ENCODE data around the gene RPH3AL. TPM values are rescaled to one million over a fixed set of nuclear protein-coding genes. Genes with fewer than 3 reads are reported as not detected.
A peak's percentile ranks its signal among the peaks of the same experiment; 100 is the strongest.

The RPH3AL gene
- total RNA-seq, 1 donor from 2014 or later: 16.9 TPM

- Mint-ChIP-seq H3K27ac (peak overlapping the region; percentile 34), H3K4me3 (peak overlapping the region; percentile 10), H3K27me3 (ENCODE audit: low read depth) (no peaks in the 10 kb centered on the region), H3K36me3 (no peaks in the 10 kb centered on the region), H3K9me3 (no peaks in the 10 kb centered on the region), H3K4me1 (peaks cover 16% of the 10 kb centered on the region)
- DNase-seq (ENCODE audit: low spot score in 2 of 2, unreplicated experiment in 2 of 2): no peak
- no peak for TF ChIP-seq CTCF (IDR thresholded peaks at IDR 0.05; ENCODE audit: unreplicated experiment)
These were observed 45.9 kb downstream of the RPH3AL start for GRCh38 chr17:306536-307294.

GRCh38 chr17:306116-306515, 46.5 kb downstream of the RPH3AL start:
- Mint-ChIP-seq H3K27me3 (ENCODE audit: low read depth) (no peaks in the 10 kb centered on the region), H3K27ac (peak overlapping the region; percentile 34), H3K36me3 (no peaks in the 10 kb centered on the region), H3K4me1 (peaks cover 16% of the 10 kb centered on the region), H3K4me3 (peak overlapping the region; percentile 10), H3K9me3 (no peaks in the 10 kb centered on the region)
- no peak for TF ChIP-seq CTCF (IDR thresholded peaks at IDR 0.05; ENCODE audit: unreplicated experiment)
- DNase-seq (ENCODE audit: low spot score in 2 of 2, unreplicated experiment in 2 of 2): no peak

- H3K36me3 Mint-ChIP-seq: no peaks in the 10 kb centered on the region
- no peak for DNase-seq (ENCODE audit: low spot score in 2 of 2, unreplicated experiment in 2 of 2)
- peak overlapping the region; percentile 42 for H3K4me3 Mint-ChIP-seq
- no peak for TF ChIP-seq CTCF (IDR thresholded peaks at IDR 0.05; ENCODE audit: unreplicated experiment)
- H3K27ac Mint-ChIP-seq: peak overlapping the region; percentile 67
- no peaks in the 10 kb centered on the region for H3K9me3 Mint-ChIP-seq
- H3K4me1 Mint-ChIP-seq: peaks cover 20% of the 10 kb centered on the region
- no peaks in the 10 kb centered on the region for H3K27me3 Mint-ChIP-seq (ENCODE audit: low read depth)
These were observed 47.3 kb downstream of the RPH3AL start for GRCh38 chr17:305090-305976.

- no peaks in the 10 kb centered on the region for H3K27me3 Mint-ChIP-seq (ENCODE audit: low read depth)
- peak overlapping the region; percentile 90 for H3K27ac Mint-ChIP-seq
- peak overlapping the region; percentile 59 for H3K4me3 Mint-ChIP-seq
- no peaks in the 10 kb centered on the region for H3K9me3 Mint-ChIP-seq
- no peak for TF ChIP-seq CTCF (IDR thresholded peaks at IDR 0.05; ENCODE audit: unreplicated experiment)
- peaks cover 20% of the 10 kb centered on the region for H3K4me1 Mint-ChIP-seq
- no peaks in the 10 kb centered on the region for H3K36me3 Mint-ChIP-seq
- DNase-seq (ENCODE audit: low spot score in 2 of 2, unreplicated experiment in 2 of 2): no peak
These were observed 48.1 kb downstream of the RPH3AL start for GRCh38 chr17:304461-304860.

GRCh38 chr17:303168-303567, 49.4 kb downstream of the RPH3AL start:
- Mint-ChIP-seq H3K4me1 (peaks cover 21% of the 10 kb centered on the region), H3K36me3 (no peaks in the 10 kb centered on the region), H3K27ac (no peak overlapping the region), H3K4me3 (no peak overlapping the region), H3K27me3 (ENCODE audit: low read depth) (no peaks in the 10 kb centered on the region), H3K9me3 (no peaks in the 10 kb centered on the region)
- DNase-seq (ENCODE audit: low spot score in 2 of 2, unreplicated experiment in 2 of 2): no peak
- no peak for TF ChIP-seq CTCF (IDR thresholded peaks at IDR 0.05; ENCODE audit: unreplicated experiment)

All from mesothelial cell of epicardium (in vitro differentiated cells).